ENCODE measurements around the gene CEP55.
A peak's percentile ranks its signal among the peaks of the same experiment; 100 is the strongest.

CEP55 gene

GRCh38 chr10:93552780-93553179 lies 56.4 kb downstream of the CEP55 start:
- no peak overlapping the region for H3K27ac ChIP-seq (ENCODE audit: low read length)

GRCh38 chr10:93553482-93554315 lies 57.3 kb downstream of the CEP55 start:
- peaks cover 3% of the 10 kb centered on the region for H3K4me1 ChIP-seq (ENCODE audit: control insufficient read depth, low read depth, low read length)
- no peaks in the 10 kb centered on the region for H3K27me3 ChIP-seq (ENCODE audit: control insufficient read depth, insufficient read depth, low read length)
- H3K9me3 ChIP-seq (ENCODE audit: control insufficient read depth, low read depth, low read length), result no peaks in the 10 kb centered on the region

More at GRCh38 chr10:93552780-93553179, 56.4 kb downstream of the CEP55 start:
- H3K4me3 ChIP-seq (ENCODE audit: low read length), result no peak overlapping the region
- no peaks in the 10 kb centered on the region for H3K27me3 ChIP-seq (ENCODE audit: control insufficient read depth, insufficient read depth, low read length)
- no peak overlapping the region for H3K9ac ChIP-seq (ENCODE audit: low read length)
- no peaks in the 10 kb centered on the region for H3K36me3 ChIP-seq (ENCODE audit: control insufficient read depth, low read depth, low read length)
- H3K4me1 ChIP-seq (ENCODE audit: control insufficient read depth, low read depth, low read length), result peaks cover 3% of the 10 kb centered on the region
- no peaks in the 10 kb centered on the region for H3K9me3 ChIP-seq (ENCODE audit: control insufficient read depth, low read depth, low read length)

GRCh38 chr10:93554316-93554663 lies 57.9 kb downstream of the CEP55 start:
- H3K4me1 ChIP-seq (ENCODE audit: control insufficient read depth, low read depth, low read length), result peaks cover 3% of the 10 kb centered on the region
- no peaks in the 10 kb centered on the region for H3K9me3 ChIP-seq (ENCODE audit: control insufficient read depth, low read depth, low read length)
- no peaks in the 10 kb centered on the region for H3K36me3 ChIP-seq (ENCODE audit: control insufficient read depth, low read depth, low read length)
- no peak overlapping the region for H3K27ac ChIP-seq (ENCODE audit: low read length)
- H3K4me3 ChIP-seq (ENCODE audit: low read length), result no peak overlapping the region
- no peak overlapping the region for H3K9ac ChIP-seq (ENCODE audit: low read length)
- no peaks in the 10 kb centered on the region for H3K27me3 ChIP-seq (ENCODE audit: control insufficient read depth, insufficient read depth, low read length)

More at GRCh38 chr10:93553482-93554315, 57.3 kb downstream of the CEP55 start:
- no peak overlapping the region for H3K27ac ChIP-seq (ENCODE audit: low read length)
- no peak overlapping the region for H3K4me3 ChIP-seq (ENCODE audit: low read length)
- H3K9ac ChIP-seq (ENCODE audit: low read length), result no peak overlapping the region
- H3K36me3 ChIP-seq (ENCODE audit: control insufficient read depth, low read depth, low read length), result no peaks in the 10 kb centered on the region

DNA sequence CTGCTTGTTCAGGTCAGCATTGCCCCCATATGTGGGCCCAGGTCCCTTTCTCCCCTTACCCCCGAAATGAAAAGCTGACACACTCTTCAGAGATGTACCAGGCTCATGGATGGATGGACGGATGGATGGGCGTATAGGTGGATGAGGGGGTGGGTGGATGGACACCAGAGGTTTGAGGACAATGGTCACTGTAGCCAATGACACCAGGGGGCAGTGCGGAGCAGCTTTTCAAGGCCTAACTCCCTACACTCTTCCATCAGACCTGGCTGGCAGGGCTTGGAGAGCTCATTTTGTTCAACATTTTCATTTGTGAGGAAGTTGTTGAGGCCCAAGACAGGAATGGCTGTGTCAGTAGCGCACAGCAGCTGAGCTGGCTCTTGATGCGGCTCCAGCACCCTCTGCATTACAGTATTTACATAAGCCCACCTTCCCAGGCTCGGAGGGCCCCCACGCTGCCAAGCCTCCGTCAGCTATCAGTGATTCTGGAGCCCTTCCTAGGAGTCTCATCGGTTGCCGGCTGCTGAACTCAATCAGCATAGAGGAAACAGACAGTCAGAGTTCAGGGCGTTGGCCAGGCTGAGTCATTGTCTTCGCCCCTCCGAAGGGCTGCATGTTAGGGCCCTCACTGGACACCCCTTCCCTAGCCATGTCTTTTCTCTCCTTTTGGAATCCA lies 58.5 kb downstream of the CEP55 start:
- Histone ChIP-seq H3K9me3 (ENCODE audit: control insufficient read depth, low read depth, low read length) (no peaks in the 10 kb centered on the region), H3K27me3 (ENCODE audit: control insufficient read depth, insufficient read depth, low read length) (no peaks in the 10 kb centered on the region), H3K27ac (ENCODE audit: low read length) (no peak overlapping the region), H3K4me1 (ENCODE audit: control insufficient read depth, low read depth, low read length) (peaks cover 3% of the 10 kb centered on the region), H3K36me3 (ENCODE audit: control insufficient read depth, low read depth, low read length) (no peaks in the 10 kb centered on the region), H3K4me3 (ENCODE audit: low read length) (no peak overlapping the region), H3K9ac (ENCODE audit: low read length) (no peak overlapping the region)

DNA sequence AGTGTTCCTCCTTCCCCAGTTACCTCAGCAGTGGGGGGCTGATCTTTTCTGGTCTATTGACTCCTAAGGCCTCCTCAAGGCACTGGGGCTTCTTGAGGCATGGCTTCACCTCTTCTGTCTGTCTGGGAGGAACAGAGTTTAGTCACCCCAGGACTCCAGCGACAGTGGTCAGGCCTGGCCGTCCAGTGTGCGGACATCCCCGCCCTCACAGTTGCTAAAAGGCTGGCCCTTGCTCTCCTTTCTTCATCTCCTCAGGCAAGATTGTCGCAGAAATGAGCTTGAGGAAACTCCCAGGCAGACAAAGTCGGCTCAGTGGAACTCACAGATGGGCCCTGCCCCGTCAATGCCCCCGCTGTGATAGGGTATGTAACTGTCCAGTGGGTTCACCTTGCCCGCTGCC lies 63.1 kb downstream of the CEP55 start:
- Histone ChIP-seq H3K27me3 (ENCODE audit: control insufficient read depth, insufficient read depth, low read length) (peaks cover 2% of the 10 kb centered on the region), H3K9ac (ENCODE audit: low read length) (no peak overlapping the region), H3K36me3 (ENCODE audit: control insufficient read depth, low read depth, low read length) (no peaks in the 10 kb centered on the region), H3K27ac (ENCODE audit: low read length) (no peak overlapping the region), H3K4me3 (ENCODE audit: low read length) (no peak overlapping the region), H3K9me3 (ENCODE audit: control insufficient read depth, low read depth, low read length) (no peaks in the 10 kb centered on the region), H3K4me1 (ENCODE audit: control insufficient read depth, low read depth, low read length) (peaks cover 3% of the 10 kb centered on the region)

- Histone ChIP-seq H3K36me3 (ENCODE audit: control insufficient read depth, low read depth, low read length) (no peaks in the 10 kb centered on the region), H3K27ac (ENCODE audit: low read length) (no peak overlapping the region), H3K9ac (ENCODE audit: low read length) (no peak overlapping the region), H3K9me3 (ENCODE audit: control insufficient read depth, low read depth, low read length) (no peaks in the 10 kb centered on the region), H3K27me3 (ENCODE audit: control insufficient read depth, insufficient read depth, low read length) (peaks cover 13% of the 10 kb centered on the region), H3K4me1 (ENCODE audit: control insufficient read depth, low read depth, low read length) (no peaks in the 10 kb centered on the region), H3K4me3 (ENCODE audit: low read length) (no peak overlapping the region)
These were observed 64.1 kb downstream of the CEP55 start for GRCh38 chr10:93560541-93560940.

GRCh38 chr10:93565446-93565845 lies 69.0 kb downstream of the CEP55 start:
- Histone ChIP-seq H3K4me3 (ENCODE audit: low read length) (no peak overlapping the region), H3K9ac (ENCODE audit: low read length) (no peak overlapping the region), H3K4me1 (ENCODE audit: control insufficient read depth, low read depth, low read length) (no peaks in the 10 kb centered on the region), H3K27me3 (ENCODE audit: control insufficient read depth, insufficient read depth, low read length) (peaks cover 62% of the 10 kb centered on the region), H3K9me3 (ENCODE audit: control insufficient read depth, low read depth, low read length) (no peaks in the 10 kb centered on the region), H3K27ac (ENCODE audit: low read length) (no peak overlapping the region), H3K36me3 (ENCODE audit: control insufficient read depth, low read depth, low read length) (no peaks in the 10 kb centered on the region)

- peaks cover 72% of the 10 kb centered on the region for H3K27me3 ChIP-seq (ENCODE audit: control insufficient read depth, insufficient read depth, low read length)
- no peak within 1 kb of the TSS for H3K9ac ChIP-seq (ENCODE audit: low read length)
- H3K27ac ChIP-seq (ENCODE audit: low read length), result no peak within 1 kb of the TSS
- no peaks in the 10 kb centered on the region for H3K4me1 ChIP-seq (ENCODE audit: control insufficient read depth, low read depth, low read length)
- H3K9me3 ChIP-seq (ENCODE audit: control insufficient read depth, low read depth, low read length), result no peaks in the 10 kb centered on the region
- no peaks in the 10 kb centered on the region for H3K36me3 ChIP-seq (ENCODE audit: control insufficient read depth, low read depth, low read length)
- H3K4me3 ChIP-seq (ENCODE audit: low read length), result peak within 1 kb of the TSS; percentile 60
These were observed 70.2 kb downstream of the CEP55 start, which contains the start of gene FFAR4 for GRCh38 chr10:93566435-93567276. TSS of gene FFAR4 (plus strand) at chr10:93566665. CDS start at chr10:93566721, 56 bp downstream.

GRCh38 chr10:93567277-93568104 lies 71.1 kb downstream of the CEP55 start:
- peaks cover 80% of the 10 kb centered on the region for H3K27me3 ChIP-seq (ENCODE audit: control insufficient read depth, insufficient read depth, low read length)
- H3K9ac ChIP-seq (ENCODE audit: low read length), result no peak overlapping the region
- H3K36me3 ChIP-seq (ENCODE audit: control insufficient read depth, low read depth, low read length), result no peaks in the 10 kb centered on the region
- H3K27ac ChIP-seq (ENCODE audit: low read length), result no peak overlapping the region
- H3K9me3 ChIP-seq (ENCODE audit: control insufficient read depth, low read depth, low read length), result no peaks in the 10 kb centered on the region
- H3K4me1 ChIP-seq (ENCODE audit: control insufficient read depth, low read depth, low read length), result no peaks in the 10 kb centered on the region
- peak overlapping the region; percentile 60 for H3K4me3 ChIP-seq (ENCODE audit: low read length)

DNA sequence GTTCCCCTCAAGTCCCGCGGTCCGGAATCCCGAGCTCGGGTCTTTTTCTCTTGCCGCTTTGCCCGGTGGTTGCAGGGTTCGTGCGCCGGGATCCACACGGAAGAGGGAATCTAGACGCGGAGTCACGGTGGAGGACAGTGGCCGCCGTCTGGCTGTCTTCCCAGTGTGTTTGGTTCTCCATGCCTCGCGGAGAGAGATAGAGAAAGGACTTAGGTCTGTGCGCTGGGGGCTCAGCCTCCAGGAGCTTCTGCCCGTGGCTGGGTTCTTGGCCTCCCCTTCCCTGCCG lies 71.6 kb downstream of the CEP55 start:
- H3K4me1 ChIP-seq (ENCODE audit: control insufficient read depth, low read depth, low read length), result no peaks in the 10 kb centered on the region
- peaks cover 81% of the 10 kb centered on the region for H3K27me3 ChIP-seq (ENCODE audit: control insufficient read depth, insufficient read depth, low read length)
- no peaks in the 10 kb centered on the region for H3K36me3 ChIP-seq (ENCODE audit: control insufficient read depth, low read depth, low read length)
- no peak overlapping the region for H3K27ac ChIP-seq (ENCODE audit: low read length)
- no peak overlapping the region for H3K4me3 ChIP-seq (ENCODE audit: low read length)
- H3K9ac ChIP-seq (ENCODE audit: low read length), result no peak overlapping the region
- no peaks in the 10 kb centered on the region for H3K9me3 ChIP-seq (ENCODE audit: control insufficient read depth, low read depth, low read length)

GRCh38 chr10:93570383-93570782 lies 74.0 kb downstream of the CEP55 start:
- Histone ChIP-seq H3K9me3 (ENCODE audit: control insufficient read depth, low read depth, low read length) (no peaks in the 10 kb centered on the region), H3K9ac (ENCODE audit: low read length) (no peak overlapping the region), H3K4me3 (ENCODE audit: low read length) (no peak overlapping the region), H3K36me3 (ENCODE audit: control insufficient read depth, low read depth, low read length) (no peaks in the 10 kb centered on the region), H3K27me3 (ENCODE audit: control insufficient read depth, insufficient read depth, low read length) (peaks cover 70% of the 10 kb centered on the region), H3K27ac (ENCODE audit: low read length) (no peak overlapping the region), H3K4me1 (ENCODE audit: control insufficient read depth, low read depth, low read length) (no peaks in the 10 kb centered on the region)

Measured in iPS-18a (cell line).